Pulmonary artery endothelial cell (primary cell): ENCODE data around the gene NBPF4. TPM values are rescaled to one million over a fixed set of nuclear protein-coding genes. Genes with fewer than 3 reads are reported as not detected.
"Not testable (repeated sequence)": the region's sequence is repeated elsewhere in the genome, so short reads cannot be mapped to it uniquely, and the experiment has no call there.

ENCODE experiments used
- DNase-seq: peaks from one replicate; pipeline ENCODE4 v3.0.0-alpha.2; 2011; ENCODE audit warnings: low read depth, low spot score
- total RNA-seq: library from RNA; depleted of rRNA; stranded (reverse); fragments of >200 nt; gene quantifications from 2 replicates; pipeline ENCODE4 v1.2.3, GENCODE V29; 2014

Gene NBPF4
- total RNA-seq, 1 donor from 2014 or later: not detected

- no peak for DNase-seq
Observed at GRCh38 chr1:108211014-108211413, 32.9 kb downstream of the NBPF4 start.

GRCh38 chr1:108209456-108210108 lies 34.3 kb downstream of the NBPF4 start:
- DNase-seq: no peak

GRCh38 chr1:108208724-108209446 lies 35.0 kb downstream of the NBPF4 start:
- no peak for DNase-seq

GRCh38 chr1:108203582-108203981 lies 40.3 kb downstream of the NBPF4 start:
- DNase-seq: not testable (repeated sequence)

GRCh38 chr1:108201687-108202086 lies 42.2 kb downstream of the NBPF4 start:
- no peak for DNase-seq

- no peak for DNase-seq
Observed at GRCh38 chr1:108200687-108201051, 43.2 kb downstream of the NBPF4 start.

GRCh38 chr1:108199781-108200686 lies 43.8 kb downstream of the NBPF4 start, which contains the start of gene SLC25A24:
Gene SLC25A24, minus strand, starts transcription at chr1:108200343. Its CDS starts 205 bp downstream, at chr1:108200138.
- DNase-seq: no peak

GRCh38 chr1:108199201-108199691 lies 44.6 kb downstream of the NBPF4 start:
- DNase-seq: no peak

- DNase-seq: no peak
Observed at GRCh38 chr1:108194051-108194450, 49.8 kb downstream of the NBPF4 start.

GRCh38 chr1:108193333-108193732 lies 50.5 kb downstream of the NBPF4 start:
- DNase-seq: no peak

GRCh38 chr1:108192581-108192980 lies 51.3 kb downstream of the NBPF4 start:
- no peak for DNase-seq

- no peak for DNase-seq
Observed at GRCh38 chr1:108190686-108191416, 53.0 kb downstream of the NBPF4 start.

GRCh38 chr1:108190001-108190634 lies 53.8 kb downstream of the NBPF4 start:
- DNase-seq: no peak

GRCh38 chr1:108188801-108189200 lies 55.1 kb downstream of the NBPF4 start:
- DNase-seq: no peak

- DNase-seq: no peak
Observed at GRCh38 chr1:108182959-108183700, 60.7 kb downstream of the NBPF4 start.

GRCh38 chr1:108179018-108179417 lies 64.9 kb downstream of the NBPF4 start:
- DNase-seq: no peak
